ENCODE measurements around the gene EGFL7.

EGFL7 gene

GRCh38 chr9:136662326-136662655, 425 bp upstream of the EGFL7 start:
- no peak for DNase-seq

GRCh38 chr9:136664000-136664915, 1.5 kb downstream of the EGFL7 start:
- no peak for DNase-seq

DNA sequence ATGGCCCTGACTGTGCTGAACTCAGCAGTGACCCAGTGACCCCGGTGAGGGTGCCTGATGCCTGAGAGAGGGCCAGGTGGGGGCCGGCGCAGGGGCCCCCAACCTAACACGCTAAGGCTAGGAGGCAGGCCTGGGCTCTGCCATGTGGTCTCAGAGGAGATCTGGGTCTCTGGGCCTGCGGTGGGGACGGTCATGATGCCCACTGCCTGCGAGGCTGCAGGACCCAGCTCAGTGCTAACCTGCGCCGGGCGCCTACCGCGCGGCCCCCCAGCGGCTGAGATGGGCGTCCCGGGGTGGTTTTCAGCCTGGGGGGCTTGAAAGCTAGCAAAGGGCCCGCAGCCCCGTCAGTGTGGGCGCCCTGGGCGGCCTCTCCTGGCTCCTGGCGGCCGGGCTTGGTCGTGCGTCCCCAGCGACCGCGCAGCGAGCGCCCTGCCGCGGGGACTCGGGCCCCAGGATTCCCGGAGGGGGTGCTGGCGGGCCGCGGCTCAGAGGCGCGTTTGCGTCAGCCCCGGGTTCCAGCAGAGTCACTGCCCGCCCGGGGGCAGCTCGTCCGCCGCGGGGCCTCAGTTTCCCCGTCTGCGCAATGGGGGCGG, 2.5 kb downstream of the EGFL7 start:
- no peak for DNase-seq

DNA sequence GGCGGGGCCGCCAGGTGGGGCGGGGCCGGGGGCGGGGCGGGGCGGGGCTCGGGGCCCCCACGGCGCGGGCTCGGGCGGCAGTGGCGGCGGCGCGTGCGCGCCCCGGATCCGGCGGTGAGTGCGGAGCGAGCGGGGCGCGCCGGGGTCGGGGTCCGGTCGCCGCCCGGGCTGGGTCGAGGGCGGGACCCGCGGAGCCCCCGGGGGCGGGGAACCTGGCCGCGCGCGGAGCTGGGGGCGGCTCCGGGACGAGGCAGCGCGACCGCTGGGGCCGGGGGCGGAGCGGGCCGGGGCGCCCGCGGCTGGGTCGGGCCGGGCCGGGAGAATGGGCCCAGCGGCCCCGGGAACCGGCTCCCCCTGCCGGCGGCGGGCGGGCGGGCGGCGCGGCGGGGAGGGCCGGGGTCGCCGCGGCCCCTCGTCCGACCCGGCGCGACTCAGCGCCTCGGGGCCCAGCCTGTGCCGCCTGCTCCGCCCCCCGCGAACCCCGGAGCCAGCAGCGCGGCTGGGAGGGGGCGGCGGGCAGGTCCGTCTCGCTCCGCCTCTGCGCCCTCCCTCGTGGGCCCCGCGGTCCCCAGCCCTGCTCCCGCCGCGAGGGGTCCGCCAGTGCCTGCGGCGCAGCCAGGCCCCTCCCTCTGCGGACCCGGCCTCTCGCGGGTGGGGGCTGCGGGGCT, 3.1 kb downstream of the EGFL7 start:
- DNase-seq, result no peak

GRCh38 chr9:136666372-136667213, 3.9 kb downstream of the EGFL7 start:
- no peak for DNase-seq

DNA sequence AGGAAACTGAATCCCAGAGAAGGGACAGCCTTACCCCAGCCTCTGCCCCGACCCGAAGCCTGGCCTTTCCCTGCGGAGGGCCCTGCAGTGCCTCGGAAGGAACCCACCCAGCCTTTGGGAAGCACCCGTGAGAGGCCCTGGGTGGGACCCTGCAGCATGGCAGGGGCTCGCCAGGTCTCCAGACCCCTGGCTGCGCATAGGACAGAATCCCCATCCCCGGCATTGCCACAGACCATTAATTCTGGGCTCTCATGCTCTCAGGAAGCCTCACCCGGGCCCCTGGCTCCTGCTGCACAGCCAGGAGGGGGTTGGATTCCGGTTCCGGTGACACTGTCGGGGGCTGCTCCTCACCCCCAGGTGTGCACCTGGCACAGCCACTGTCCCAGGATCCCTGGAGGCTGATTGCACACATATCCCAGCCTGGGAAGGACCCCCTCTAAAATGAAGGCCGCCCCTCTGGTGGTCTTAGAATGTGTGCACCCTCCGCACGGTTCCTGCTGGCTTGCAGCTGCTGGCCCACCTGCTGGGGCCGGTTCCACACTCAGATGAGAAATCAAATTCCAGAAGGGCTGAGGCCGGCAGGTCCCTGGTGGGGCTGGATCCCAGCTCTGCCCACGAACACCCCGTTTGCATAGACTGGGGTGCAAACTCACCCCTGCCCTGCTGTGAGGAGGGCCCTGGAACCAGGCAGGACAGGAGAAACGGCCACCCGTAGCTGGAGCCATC, 4.7 kb downstream of the EGFL7 start:
- DNase-seq, result no peak

DNA sequence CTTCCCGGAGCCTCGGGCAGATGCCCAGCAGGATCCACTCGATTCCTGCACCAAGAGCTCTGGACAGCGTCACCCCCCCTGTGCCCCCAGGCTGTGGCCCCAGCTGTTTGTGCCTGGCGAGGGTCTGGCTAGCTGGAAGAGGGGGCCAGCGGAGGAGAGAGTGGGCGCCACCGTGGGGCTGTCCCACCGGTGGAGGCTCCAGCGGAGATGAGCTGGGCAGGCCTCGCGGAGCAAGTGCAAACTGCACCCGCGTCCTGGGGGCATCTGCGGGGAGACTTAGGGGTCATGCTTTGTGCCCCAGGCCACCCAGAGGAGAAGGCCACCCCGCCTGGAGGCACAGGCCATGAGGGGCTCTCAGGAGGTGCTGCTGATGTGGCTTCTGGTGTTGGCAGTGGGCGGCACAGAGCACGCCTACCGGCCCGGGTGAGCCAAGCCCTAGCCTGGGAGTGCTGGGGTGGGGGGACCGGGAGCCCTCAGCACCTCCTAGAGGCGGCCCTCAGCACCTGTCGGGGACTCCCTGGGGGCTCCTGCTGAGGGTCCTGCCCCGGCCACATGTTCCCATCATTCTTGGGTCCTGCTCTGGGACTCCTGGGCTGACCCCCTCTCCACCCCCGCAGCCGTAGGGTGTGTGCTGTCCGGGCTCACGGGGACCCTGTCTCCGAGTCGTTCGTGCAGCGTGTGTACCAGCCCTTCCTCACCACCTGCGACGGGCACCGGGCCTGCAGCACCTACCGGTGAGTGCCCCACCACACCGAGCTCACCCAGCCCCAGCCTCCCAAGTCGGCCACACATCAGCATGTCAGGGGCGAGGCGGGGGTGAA, 5.4 kb downstream of the EGFL7 start:
- no peak for DNase-seq

DNA sequence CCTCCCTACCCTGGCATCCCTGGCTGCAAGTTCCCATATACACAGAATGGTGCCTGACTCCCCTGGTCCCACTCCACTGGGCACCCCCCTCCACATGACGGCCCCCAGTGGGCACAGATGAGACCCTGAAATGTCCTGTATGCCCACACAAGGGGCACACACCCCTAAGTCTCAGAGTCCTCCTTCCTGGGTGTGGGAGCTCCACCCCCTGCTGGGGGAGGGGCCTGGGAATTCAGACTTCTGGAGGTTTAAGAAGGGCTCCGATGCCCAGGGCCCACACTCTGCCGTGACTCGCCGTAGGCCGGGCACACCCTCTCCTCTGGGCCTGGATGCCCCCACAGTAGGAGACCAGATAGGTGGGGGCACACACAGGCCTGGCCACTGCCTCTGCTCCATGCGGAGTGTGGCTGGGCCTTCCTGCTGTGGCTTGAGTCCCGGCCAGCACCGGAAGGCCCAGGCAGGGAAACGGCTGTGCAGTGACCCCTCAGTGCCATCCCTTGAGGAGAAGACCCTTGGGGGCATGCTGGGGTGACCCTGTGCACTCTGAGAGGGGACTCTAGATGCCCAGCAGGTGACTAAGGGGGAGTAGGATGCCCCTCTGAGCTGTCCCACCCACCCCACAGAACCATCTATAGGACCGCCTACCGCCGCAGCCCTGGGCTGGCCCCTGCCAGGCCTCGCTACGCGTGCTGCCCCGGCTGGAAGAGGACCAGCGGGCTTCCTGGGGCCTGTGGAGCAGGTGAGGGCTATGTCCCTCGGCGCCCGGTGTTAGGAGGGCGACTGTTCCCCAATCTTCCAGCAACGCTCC, 6.5 kb downstream of the EGFL7 start:
- DNase-seq, result no peak

DNA sequence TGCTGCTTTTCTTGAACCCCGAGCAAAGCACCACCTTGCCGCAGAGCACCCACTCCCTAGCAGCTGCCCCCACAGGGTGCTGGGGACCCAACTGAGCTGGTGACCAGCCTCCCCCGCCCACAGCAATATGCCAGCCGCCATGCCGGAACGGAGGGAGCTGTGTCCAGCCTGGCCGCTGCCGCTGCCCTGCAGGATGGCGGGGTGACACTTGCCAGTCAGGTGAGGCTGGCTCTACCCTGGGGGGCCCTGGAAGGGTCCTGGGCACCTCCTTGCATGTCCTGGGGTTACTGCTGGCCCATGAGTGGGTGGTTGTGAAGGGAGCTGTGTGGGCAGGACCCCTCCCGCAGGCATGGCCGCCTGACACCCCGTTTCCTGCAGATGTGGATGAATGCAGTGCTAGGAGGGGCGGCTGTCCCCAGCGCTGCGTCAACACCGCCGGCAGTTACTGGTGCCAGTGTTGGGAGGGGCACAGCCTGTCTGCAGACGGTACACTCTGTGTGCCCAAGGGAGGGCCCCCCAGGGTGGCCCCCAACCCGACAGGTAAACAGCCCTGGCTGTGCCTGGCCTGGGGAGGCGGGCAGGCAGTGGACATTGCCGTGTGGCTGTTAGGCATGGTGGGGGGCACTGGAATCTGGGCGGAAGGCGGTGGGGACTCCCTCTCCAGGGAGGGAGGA, 7.2 kb downstream of the EGFL7 start:
- no peak for DNase-seq

DNA sequence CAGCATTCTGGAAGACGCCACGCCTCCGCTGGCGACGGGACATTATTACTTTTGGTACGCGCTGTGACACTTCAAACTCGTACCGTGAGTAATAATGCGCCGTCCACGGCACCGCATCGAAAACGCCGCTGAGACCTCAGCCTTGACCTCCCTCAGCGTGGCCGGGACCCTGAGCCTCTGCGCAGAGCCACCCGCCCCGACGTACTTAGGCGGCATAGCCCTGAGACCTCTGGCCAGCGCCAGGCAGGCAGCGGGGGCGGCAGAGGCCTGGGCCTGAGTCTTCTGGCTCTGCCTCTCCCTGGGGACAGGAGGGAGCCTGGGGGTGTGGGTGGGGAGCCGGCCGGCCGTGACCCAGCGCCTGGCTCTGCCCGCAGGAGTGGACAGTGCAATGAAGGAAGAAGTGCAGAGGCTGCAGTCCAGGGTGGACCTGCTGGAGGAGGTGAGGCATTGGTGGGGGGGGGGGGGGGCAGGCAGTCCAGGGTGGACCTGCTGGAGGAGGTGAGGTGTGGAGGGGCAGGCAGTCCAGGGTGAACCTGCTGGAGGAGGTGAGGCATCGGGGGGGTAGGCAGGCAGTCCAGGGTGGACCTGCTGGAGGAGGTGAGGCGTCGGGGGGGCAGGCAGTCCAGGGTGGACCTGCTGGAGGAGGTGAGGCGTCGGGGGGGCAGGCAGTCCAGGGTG, 8.0 kb downstream of the EGFL7 start:
- no peak for DNase-seq

DNA sequence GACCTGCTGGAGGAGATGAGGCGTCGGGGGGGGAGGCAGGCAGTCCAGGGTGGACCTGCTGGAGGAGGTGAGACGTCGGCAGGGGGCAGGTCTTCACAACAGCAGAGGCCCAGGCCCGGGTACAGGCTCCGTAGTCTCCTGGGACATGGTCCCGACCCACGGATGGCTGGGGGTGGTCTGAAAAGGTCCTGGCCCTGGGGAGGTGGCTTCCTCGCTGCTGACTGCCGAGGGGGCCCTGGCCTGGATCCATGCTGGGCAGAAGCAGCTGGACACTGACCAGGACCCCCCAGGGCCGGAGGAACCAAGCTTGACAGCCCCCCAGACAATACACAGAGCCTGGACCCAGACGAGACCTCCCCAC, 8.5 kb downstream of the EGFL7 start:
- no peak for DNase-seq

DNA sequence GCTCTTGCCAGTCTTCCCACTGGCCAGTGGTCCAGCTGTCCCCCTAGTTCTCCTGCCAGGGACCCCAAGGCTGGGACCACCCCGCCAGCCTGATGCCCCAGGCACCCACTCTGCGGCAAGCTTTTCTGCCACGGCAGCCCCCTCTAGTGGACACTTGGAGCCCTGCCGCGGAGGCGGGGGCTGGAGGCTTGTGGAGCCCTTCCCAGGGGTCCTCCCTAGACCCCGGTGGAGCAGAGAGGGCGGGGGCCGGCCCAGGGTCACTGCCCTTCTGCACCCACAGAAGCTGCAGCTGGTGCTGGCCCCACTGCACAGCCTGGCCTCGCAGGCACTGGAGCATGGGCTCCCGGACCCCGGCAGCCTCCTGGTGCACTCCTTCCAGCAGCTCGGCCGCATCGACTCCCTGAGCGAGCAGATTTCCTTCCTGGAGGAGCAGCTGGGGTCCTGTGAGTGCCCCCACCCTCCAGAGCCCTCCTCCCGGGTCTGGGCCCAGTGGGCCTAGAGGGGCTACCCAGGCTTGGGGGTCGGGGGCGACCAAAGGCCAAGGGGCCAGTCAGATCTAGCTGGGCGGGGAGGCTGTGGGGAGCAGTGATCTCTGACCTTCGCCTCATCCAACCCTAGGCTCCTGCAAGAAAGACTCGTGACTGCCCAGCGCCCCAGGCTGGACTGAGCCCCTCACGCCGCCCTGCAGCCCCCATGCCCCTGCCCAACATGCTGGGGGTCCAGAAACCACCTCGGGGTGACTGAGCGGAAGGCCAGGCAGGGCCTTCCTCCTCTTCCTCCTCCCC, 9.1 kb downstream of the EGFL7 start:
- no peak for DNase-seq

GRCh38 chr9:136672431-136673087, 9.8 kb downstream of the EGFL7 start:
- no peak for DNase-seq

DNA sequence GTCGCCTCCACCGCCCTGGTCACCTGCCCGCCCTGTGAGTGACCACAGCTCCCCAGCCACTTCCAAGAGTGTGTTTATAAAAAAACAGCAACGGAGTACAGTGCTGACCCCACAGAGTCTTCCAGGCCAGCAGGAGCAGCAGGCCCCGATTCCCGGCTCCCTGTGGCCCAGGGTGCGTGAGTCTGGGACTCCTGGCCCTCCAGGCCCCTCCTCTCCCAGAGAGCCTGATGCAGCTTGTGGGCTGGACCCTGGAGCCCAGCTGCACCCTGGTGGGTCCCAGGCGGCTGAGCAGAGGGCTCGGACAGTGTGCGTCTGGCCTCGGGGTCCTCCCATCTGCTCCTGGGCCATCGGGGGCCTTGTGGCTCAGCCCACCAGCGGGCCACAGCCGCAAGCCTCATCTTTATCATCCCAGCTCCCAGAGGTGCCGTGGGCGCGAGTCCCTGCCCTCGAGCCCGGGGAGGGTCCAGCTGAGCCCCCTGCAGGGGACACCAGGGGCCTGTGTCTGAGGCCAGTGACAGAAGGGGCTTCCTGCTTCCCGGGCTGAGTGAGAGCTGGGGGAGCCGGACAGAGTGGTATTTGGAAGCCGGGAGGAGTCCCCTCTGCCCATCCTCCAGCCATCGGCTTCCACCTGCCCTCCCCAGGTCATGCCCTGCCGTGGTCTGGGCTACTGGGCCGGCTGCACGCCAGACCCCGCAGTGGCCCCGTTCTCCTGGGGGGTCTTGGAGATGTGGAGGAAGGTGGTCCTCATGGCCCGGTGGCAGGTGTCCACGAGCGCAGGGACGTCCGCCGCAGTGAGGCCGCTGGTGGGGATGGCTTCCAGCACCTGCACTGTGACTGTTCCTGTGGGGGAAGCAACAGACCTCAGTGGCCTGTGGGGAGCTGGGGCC, 10.6 kb downstream of the EGFL7 start:
- DNase-seq, result no peak

DNA sequence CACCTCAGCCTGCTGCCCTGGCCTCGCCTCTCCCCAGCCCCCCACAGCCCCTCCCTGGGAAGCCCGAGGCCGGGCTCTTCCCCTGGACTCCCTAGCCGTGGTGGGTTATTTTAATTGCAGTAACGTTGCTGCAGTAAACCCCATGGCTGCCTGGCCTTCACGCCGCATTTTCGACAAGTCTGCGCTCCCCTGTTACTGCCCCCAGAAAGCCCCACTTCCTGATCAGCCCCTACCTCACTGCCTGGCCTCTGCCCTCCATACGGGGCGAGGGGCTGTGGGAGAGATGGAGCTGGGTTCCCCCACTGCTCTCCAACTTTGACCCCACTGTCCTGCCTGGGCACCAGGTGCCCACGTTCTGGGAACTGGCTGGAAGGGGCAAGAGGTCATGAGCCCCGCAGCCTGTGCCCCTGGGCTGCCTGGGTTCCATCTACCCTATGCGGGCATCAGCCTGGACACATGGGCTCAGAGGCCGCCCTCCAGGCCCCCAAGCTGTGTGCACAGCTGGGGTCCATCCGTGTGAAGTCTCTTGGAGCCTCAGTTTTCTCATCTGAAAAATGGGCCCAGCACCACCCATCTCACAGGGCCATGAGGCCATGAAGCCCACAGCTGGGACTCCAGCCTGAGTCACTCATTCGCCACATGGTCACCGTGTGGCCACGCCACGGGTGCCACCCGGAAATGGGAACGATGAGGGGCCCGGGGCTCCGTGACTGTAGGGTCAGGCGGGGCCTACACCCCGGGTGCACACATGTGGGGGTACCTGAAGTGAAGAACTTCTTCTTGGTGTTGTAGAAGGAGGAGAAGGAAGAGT, 11.5 kb downstream of the EGFL7 start:
- no peak for DNase-seq

DNA sequence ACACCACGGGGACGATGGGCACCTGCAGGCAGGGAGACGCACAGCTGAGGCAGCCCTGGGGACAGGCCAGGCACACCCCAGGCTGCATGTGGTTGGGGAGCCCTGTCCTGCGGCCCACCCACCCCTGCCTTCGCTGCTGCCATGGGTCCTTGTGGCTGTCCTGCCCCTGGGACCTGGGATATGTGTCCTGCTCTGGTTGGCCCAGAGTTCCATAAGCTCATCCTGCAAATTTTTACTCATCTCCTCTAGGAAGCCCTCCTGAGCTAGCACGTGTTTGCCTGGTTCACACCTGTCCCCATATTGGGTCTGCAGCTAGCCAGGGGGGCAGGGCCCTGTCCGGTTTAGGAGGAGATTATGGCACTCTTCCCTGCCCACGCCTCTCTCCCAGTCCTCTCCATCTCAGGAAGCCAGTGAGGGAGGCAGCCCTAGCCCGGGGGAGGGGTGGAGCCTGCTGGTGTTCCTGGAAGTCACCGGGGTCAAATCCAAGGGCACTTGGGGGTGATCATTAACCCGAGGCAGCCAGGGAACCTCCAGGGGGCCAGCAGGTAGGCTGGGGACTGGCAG, 12.2 kb downstream of the EGFL7 start:
- DNase-seq, result no peak

Data from DMS153 (cell line).